ENCODE measurements around the gene PTPRO.

The PTPRO gene

GRCh38 chr12:15525441-15525840 lies 203.1 kb downstream of the PTPRO start:
- no peak for DNase-seq (ENCODE audit: low read depth, low spot score)

DNA sequence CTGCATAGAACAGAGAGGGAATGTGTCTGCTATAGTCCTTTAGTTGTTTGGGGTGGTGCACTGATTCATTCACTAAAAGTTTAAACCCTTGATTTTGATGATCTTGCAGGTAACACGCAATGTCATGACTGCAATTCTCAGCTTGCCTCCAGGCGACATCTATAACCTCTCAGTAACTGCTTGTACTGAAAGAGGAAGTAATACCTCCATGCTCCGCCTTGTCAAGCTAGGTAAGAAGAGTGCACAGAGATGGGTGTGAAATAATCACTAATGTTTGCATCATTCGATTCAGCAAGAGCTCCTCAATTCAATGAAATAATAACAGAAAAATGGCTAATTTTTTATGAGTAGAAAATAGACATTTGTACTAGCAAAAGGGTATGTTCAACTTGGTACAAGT lies 203.7 kb downstream of the PTPRO start:
- no peak for DNase-seq (ENCODE audit: low read depth, low spot score)

DNA sequence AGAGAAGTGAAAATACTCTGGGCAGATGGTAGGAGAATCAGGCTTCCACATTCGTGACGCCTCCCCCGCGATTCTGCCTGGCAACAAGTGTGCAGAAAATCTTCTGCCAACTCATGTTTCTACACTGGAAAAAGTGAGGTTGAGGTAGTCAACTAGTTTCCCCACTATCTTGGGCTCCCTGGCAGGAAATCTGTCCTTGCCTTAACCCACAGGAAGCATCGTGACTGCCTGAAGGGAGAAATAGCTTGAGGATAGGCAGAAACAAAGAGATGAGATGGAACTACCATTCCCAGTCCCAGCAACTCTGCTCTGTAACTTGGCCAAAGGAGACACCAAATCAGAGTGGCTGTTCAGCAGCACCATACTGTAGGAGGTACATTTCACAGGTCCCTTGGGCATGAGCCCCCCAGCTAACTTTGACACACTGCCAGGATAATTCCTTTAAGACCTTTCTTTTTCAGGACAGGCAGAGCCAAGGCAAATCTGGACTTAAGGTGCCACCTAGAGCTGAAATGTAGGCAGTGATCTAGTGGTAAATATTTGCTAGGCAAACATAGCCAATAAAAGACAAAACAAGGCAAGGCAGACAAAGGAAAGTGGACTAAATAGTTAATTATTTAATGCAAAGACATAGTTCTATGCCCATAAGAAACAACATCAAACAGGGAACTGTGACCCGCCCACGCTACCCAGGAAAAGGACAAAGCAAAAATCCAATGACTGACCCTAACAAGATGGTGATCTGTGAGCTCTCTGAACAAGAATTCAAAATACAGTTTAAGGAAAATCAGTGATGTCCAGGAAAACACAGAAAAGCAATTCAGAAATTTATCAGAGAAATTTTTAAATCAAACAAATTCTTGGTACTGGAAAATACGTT lies 205.1 kb downstream of the PTPRO start:
- no peak for DNase-seq (ENCODE audit: low read depth, low spot score)

DNA sequence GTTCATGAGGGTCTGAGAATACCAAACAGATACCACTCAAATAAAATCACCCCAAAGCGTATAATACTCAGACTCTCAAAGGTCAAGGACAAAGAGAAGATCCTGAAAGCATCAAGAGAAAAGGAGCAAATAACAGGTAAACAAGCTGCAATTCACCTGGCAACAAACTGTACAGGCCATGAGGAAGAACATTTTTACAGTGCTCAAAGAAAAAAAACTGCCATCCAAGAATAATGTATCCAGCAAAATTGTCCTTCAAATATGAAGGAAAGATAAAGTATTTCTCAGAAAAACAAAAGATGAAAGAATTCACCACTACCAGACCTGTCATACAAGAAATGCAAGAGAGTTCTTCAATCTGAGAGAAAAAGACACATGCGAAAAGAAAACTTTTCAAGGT lies 206.4 kb downstream of the PTPRO start:
- DNase-seq (ENCODE audit: low read depth, low spot score): no peak

- DNase-seq (ENCODE audit: low read depth, low spot score): no peak
Observed at GRCh38 chr12:15530361-15530760, 208.1 kb downstream of the PTPRO start.

DNA sequence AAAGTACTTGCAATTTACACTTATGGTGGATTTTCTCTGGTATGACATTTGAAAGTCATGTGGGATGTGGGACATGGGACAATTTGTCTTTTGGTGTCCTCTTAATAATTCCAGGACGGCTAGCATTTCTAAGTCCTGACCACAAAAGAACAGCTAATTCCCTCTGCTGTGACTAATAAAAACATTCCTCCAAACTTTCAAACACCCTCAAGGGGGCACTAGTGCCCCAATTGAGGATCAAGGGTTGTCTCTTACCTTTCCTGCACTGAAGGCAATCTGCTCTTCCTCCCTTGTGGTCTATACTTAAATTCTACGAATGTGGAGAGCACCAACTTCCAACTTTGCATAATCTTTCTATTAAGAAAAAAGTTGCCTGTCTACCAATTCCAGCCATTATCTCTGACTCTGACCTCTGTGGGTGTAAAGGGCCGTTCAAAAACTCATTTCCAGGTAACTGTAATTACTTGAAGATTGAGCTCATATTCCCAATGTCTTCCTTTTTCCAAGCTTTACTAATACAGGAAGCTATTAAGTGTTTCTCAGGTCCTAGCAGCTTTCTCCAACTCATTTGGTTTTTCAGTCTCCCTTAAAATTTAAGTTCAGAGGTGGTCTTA lies 210.2 kb downstream of the PTPRO start:
- peak; percentile 74 for DNase-seq (ENCODE audit: low read depth, low spot score)

- DNase-seq (ENCODE audit: low read depth, low spot score): peak; percentile 15
Observed at GRCh38 chr12:15534322-15534721, 212.0 kb downstream of the PTPRO start.

DNA sequence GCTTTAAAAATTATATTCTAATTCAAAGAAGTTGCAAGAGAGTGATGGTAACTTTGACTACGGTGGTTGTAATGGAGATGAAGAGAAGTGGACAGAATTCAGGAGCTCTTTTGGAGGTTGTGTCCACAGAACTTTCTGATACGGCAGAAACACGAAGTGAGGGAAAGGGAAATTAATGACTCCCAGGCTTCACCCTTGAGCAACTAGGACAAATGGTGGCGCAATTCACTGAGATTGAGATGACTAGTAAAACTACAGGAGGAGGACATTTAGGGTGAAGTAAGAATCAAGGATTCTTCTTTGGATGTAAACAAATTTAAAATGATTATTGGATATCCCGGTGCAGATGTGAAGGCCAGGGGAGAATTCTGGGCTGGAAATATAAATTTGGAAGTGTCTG lies 212.6 kb downstream of the PTPRO start:
- no peak for DNase-seq (ENCODE audit: low read depth, low spot score)

DNA sequence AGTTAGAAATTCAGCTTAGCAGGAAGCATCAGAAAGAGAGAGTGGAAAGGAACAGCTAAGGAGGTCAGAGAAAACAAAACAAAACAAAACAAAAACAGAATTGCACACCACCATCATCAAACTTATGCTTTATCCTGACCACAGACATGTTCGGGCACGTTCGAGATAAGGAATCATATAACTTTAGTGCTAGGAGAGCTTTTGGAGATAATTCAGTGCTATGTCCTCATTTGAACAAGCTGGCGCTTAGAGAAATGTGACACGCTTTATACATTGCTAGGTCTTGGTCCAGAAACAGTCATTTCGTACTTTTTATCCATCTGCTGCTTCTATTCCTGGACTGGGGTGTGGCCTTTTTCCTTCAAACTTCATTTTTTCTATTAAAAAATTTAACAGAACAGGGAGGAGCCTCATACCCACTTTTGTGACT lies 213.1 kb downstream of the PTPRO start:
- no peak for DNase-seq (ENCODE audit: low read depth, low spot score)

DNA sequence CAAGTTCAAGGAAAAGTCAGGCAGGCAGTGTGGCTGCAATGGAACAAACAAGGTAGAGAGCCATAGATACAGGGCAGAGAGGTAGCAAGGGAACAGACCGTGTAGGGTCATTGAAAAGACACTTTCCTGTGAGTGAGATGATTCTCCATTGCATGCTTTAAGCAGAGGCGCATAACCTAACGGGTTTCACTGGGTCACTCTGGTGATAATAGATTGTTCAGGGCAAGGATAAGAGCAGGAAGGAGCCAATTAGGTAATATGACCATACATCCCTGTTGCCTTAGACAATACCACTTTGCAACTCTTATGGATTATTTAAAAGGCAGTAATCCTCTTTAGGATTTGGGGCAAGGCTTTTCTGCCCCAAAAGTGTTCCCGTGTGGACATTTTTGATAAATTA lies 214.1 kb downstream of the PTPRO start:
- DNase-seq (ENCODE audit: low read depth, low spot score): no peak

DNA sequence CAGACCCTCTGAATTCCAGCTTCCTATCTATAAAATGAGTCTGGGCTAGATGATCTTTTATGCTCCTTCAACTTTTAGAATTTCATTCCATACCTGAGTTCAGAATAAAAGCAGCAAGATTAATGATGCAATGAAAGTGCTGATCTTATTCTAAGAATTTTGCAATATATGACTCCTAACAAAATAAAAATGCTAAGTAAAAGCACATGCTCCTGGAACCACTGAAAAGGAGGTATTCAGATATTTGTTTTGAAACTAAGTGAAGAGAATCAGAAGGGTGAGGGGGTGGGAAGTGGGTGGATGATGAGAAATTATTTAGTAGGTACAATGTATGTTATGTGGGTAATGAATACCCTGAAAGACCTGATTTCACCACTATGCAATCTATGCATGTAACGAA lies 216.6 kb downstream of the PTPRO start:
- DNase-seq (ENCODE audit: low read depth, low spot score): no peak

GRCh38 chr12:15540005-15540404 lies 217.7 kb downstream of the PTPRO start:
- no peak for DNase-seq (ENCODE audit: low read depth, low spot score)

GRCh38 chr12:15540469-15540872 lies 218.2 kb downstream of the PTPRO start:
- DNase-seq (ENCODE audit: low read depth, low spot score): peak; percentile 35

GRCh38 chr12:15541996-15542631 lies 219.8 kb downstream of the PTPRO start:
- DNase-seq (ENCODE audit: low read depth, low spot score): no peak

GRCh38 chr12:15543347-15543746 lies 221.0 kb downstream of the PTPRO start:
- DNase-seq (ENCODE audit: low read depth, low spot score): no peak

DNA sequence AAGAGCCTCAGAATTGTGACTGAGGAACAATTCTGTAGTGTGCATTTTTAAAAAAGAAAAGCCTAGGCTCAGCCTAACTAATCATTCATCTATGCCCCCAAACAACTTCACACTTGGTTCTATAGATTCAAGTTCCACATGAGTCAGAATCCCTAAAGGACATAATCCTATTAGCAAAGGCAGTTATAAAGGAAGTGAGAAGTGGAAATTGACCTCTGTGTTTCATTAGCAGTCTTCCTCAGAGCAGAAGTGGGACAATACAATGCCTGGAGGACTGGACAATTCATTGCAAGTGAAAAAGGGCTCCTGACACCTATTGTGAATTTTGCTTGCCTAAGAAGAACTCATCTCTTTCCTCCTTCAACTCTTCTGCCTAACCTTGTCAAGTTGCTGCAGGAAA lies 222.3 kb downstream of the PTPRO start:
- no peak for DNase-seq (ENCODE audit: low read depth, low spot score)

GRCh38 chr12:15545334-15545733 lies 223.0 kb downstream of the PTPRO start:
- no peak for DNase-seq (ENCODE audit: low read depth, low spot score)

DNA sequence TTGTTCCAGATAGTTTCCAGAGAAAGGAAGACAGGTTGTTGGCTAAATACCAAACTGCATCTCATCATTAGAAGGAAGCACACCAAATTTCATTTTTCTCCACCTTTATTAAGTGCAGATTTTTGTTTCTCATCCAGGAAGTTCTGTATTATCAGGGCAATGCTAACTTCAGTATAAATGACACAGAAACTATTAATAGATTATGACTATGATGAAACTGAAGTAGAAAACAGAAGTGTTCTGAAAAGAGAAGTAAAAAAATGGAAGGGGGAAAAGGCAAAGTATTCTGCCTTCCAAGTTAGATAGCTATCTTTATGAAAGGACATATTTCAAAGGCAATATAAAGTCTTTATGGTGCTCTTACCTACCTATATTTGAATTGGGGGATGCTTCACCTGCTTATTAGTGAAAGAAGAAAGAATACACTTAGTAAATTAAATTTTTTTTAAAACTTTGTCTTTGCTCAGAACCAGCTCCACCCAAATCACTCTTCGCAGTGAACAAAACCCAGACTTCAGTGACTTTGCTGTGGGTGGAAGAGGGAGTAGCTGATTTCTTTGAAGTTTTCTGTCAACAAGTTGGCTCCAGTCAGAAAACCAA lies 223.9 kb downstream of the PTPRO start:
- DNase-seq (ENCODE audit: low read depth, low spot score): no peak

- DNase-seq (ENCODE audit: low read depth, low spot score): no peak
Observed at GRCh38 chr12:15547063-15547462, 224.8 kb downstream of the PTPRO start.

GRCh38 chr12:15547691-15548090 lies 225.4 kb downstream of the PTPRO start:
- no peak for DNase-seq (ENCODE audit: low read depth, low spot score)

DNA sequence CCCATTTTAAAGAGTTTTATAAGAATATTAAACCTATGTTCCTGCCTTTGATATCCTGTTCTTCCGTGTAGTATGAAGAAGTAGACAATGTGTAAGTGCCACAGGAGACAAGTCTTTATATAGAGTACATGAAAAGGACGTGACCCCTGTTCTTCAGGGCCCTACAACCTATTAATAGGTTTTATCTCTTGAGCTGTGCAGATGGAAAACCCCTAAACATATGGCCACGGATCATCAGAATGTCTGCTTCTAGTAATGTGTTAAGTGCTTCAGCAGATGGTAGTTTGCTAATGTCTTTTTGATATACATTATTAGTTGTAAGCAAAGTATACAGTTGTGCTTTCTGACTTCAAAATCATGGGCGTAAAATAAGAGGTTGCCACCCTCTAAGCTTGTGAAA lies 228.5 kb downstream of the PTPRO start:
- no peak for DNase-seq (ENCODE audit: low read depth, low spot score)

- DNase-seq (ENCODE audit: low read depth, low spot score): peak; percentile 16
Observed at GRCh38 chr12:15555446-15555845, 233.1 kb downstream of the PTPRO start.

All from astrocyte of the hippocampus (primary cell).